SK-N-SH (cell line): ENCODE data around the gene TPST2. TPM values are rescaled to one million over a fixed set of nuclear protein-coding genes. Genes with fewer than 3 reads are reported as not detected.

Experiments
- CTCF ChIA-PET: fragments of 300-600, 350-600 bp; formaldehyde crosslinking; extraction: SDS; loops from one replicate; lab custom pipeline; 2021; lab: Yijun Ruan, JAX
- POLR2A ChIA-PET: fragments of 350-600 bp; sonication (Branson Sonifier 250); formaldehyde crosslinking; extraction: SDS; loops from one replicate; lab custom pipeline; 2020; ENCODE audit warnings: antibody characterized with exemption, inconsistent platforms; lab: Yijun Ruan, JAX
- DNase-seq: peaks from one replicate; pipeline ENCODE4 v3.0.0; 2012
- H2AFZ ChIP-seq: fragments of 200-600 bp; sonication (generic); 2 replicates; pipeline ENCODE4 v1.8.1; 2016; ENCODE audit warnings: antibody characterized with exemption, mild to moderate bottlenecking, low read depth
- H3F3A ChIP-seq: fragments of 200-600 bp; sonication (generic); replicated peaks from 2 replicates; pipeline ENCODE3; 2016; ENCODE audit warnings: antibody characterized with exemption, mild to moderate bottlenecking; ENCODE audit not compliant: insufficient read depth
- H3K27ac ChIP-seq, 2 experiments: fragments of 200-500 bp in 1 of 2; fragments of 200-600 bp in 1 of 2; sonication (Bioruptor generic) in 1 of 2; sonication (generic), shearing (Covaris generic) in 1 of 2; 2 replicates each; pipeline versions ENCODE4 v1.5.1 to v1.6.1; 2014 to 2016; ENCODE audit warnings: low read depth in 2 of 2, inconsistent platforms in 1 of 2, low read length in 1 of 2, mild to moderate bottlenecking in 1 of 2, mixed read lengths in 1 of 2
- H3K27me3 ChIP-seq: fragments of 200-600 bp; sonication (generic), shearing (Covaris generic); 2 replicates; pipeline ENCODE4 v1.6.1; 2016; ENCODE audit warnings: mixed run types; ENCODE audit not compliant: insufficient read depth
- H3K36me3 ChIP-seq, 2 experiments: fragments of 200-500 bp in 1 of 2; fragments of 200-600 bp in 1 of 2; sonication (Bioruptor generic) in 1 of 2; sonication (generic) in 1 of 2; replicated peaks in 1 of 2; 2 replicates each; pipeline versions ENCODE3 to v1.5.1; 2014 to 2016; ENCODE audit warnings: low read length in 1 of 2, mild to moderate bottlenecking in 1 of 2; ENCODE audit not compliant: insufficient read depth in 2 of 2, control insufficient read depth in 1 of 2
- H3K4me1 ChIP-seq, 2 experiments: fragments of 200-500 bp in 1 of 2; fragments of 200-600 bp in 1 of 2; sonication (Bioruptor generic) in 1 of 2; sonication (generic), shearing (Covaris generic) in 1 of 2; 2 replicates each; pipeline versions ENCODE4 v1.5.1 to v1.6.1; 2014 to 2016; ENCODE audit warnings: low read depth in 1 of 2, low read length in 1 of 2, mixed run types in 1 of 2; ENCODE audit not compliant: insufficient read depth in 2 of 2, control insufficient read depth in 1 of 2
- H3K4me2 ChIP-seq: fragments of 200-600 bp; sonication (generic), shearing (Covaris generic); 2 replicates; pipeline ENCODE4 v1.6.1; 2017; ENCODE audit warnings: mixed run types
- H3K4me3 ChIP-seq, 2 experiments: fragments of 200-500 bp in 1 of 2; fragments of 200-600 bp in 1 of 2; sonication (Bioruptor generic) in 1 of 2; sonication (generic), shearing (Covaris generic) in 1 of 2; 2 replicates each; pipeline versions ENCODE4 v1.5.1 to v1.8.1; 2014 to 2016; ENCODE audit warnings: low read depth in 2 of 2, inconsistent platforms in 1 of 2, low read length in 1 of 2, mild to moderate bottlenecking in 1 of 2, mixed read lengths in 1 of 2, moderate library complexity in 1 of 2
- H3K79me2 ChIP-seq: fragments of 200-600 bp; sonication (generic); 2 replicates; pipeline ENCODE4 v1.8.1; 2017; ENCODE audit warnings: mild to moderate bottlenecking; ENCODE audit not compliant: insufficient read depth
- H3K9ac ChIP-seq: fragments of 200-600 bp; sonication (generic); 2 replicates; pipeline ENCODE4 v1.6.1; 2017; ENCODE audit warnings: mixed run types
- H3K9me2 ChIP-seq: fragments of 200-600 bp; sonication (generic); 2 replicates; pipeline ENCODE4 v1.6.1; 2017; ENCODE audit warnings: mixed run types
- H3K9me3 ChIP-seq: fragments of 200-600 bp; sonication (generic); 2 replicates; pipeline ENCODE4 v1.6.1; 2017; ENCODE audit warnings: mixed run types, mild to moderate bottlenecking, moderate library complexity
- H4K20me1 ChIP-seq: fragments of 200-600 bp; sonication (generic); 2 replicates; pipeline ENCODE4 v1.6.1; 2017; ENCODE audit warnings: mild to moderate bottlenecking, mixed run types; ENCODE audit not compliant: insufficient read depth
- CTCF ChIP-seq: fragments of 200-600 bp; sonication (generic); IDR thresholded peaks from 2 replicates; pipeline ENCODE4 v1.6.1; 2017; ENCODE audit warnings: antibody characterized with exemption, mild to moderate bottlenecking, moderate library complexity
- FOSL2 ChIP-seq: IDR thresholded peaks from 2 replicates; pipeline ENCODE4 v1.4.0; 2012; ENCODE audit warnings: low read depth, mild to moderate bottlenecking, moderate library complexity, borderline replicate concordance
- FOXJ3 ChIP-seq: sonication (generic); formaldehyde crosslinking; IDR thresholded peaks from 2 replicates; pipeline ENCODE4 v1.5.1; 2020; ENCODE audit warnings: mild to moderate bottlenecking, missing genetic modification reagents
- FOXM1 ChIP-seq: IDR thresholded peaks from 2 replicates; pipeline ENCODE4 v1.4.0; 2012; ENCODE audit warnings: low read depth, mild to moderate bottlenecking
- GABPA ChIP-seq: IDR thresholded peaks from 2 replicates; pipeline ENCODE4 v1.4.0; 2012; ENCODE audit warnings: low read depth, mild to moderate bottlenecking
- GATA2 ChIP-seq: sonication (generic); formaldehyde crosslinking; IDR thresholded peaks from 2 replicates; pipeline ENCODE4 v1.5.0; 2020; ENCODE audit warnings: mild to moderate bottlenecking, missing genetic modification reagents
- IRF3 ChIP-seq: fragments of 150-350 bp; IDR thresholded peaks from 2 replicates; pipeline ENCODE4 v1.6.1; 2016; ENCODE audit warnings: mild to moderate bottlenecking, low read depth, low read length
- JUND ChIP-seq: IDR thresholded peaks from 2 replicates; pipeline ENCODE4 v1.4.0; 2012
- MAX ChIP-seq: IDR thresholded peaks from 2 replicates; pipeline ENCODE4 v1.4.0; 2012; ENCODE audit warnings: low read depth
- MEF2A ChIP-seq: IDR thresholded peaks from 2 replicates; pipeline ENCODE4 v1.4.0; 2012; ENCODE audit warnings: low read depth, borderline replicate concordance
- MXI1 ChIP-seq: IDR thresholded peaks from 2 replicates; pipeline ENCODE4 v1.6.1; 2012; ENCODE audit warnings: mild to moderate bottlenecking, low read depth, low read length, improper control_type of control experiment
- NRF1 ChIP-seq: IDR thresholded peaks from 2 replicates; pipeline ENCODE4 v1.6.1; 2012; ENCODE audit warnings: low read depth, mild to moderate bottlenecking, low read length
- PBX3 ChIP-seq: IDR thresholded peaks from 2 replicates; pipeline ENCODE4; 2012
- REST ChIP-seq: IDR thresholded peaks from 2 replicates; pipeline ENCODE4 v1.6.1; 2012; ENCODE audit warnings: mild to moderate bottlenecking, low read depth, low read length, moderate library complexity
- RXRA ChIP-seq: IDR thresholded peaks from 2 replicates; pipeline ENCODE4 v1.4.0; 2012; ENCODE audit warnings: low read depth, mild to moderate bottlenecking, borderline replicate concordance
- SIN3A ChIP-seq: IDR thresholded peaks from 2 replicates; pipeline ENCODE4 v1.6.1; 2012; ENCODE audit warnings: low read depth, mild to moderate bottlenecking, low read length, moderate library complexity, borderline replicate concordance
- SMC3 ChIP-seq: IDR thresholded peaks from 2 replicates; pipeline ENCODE4 v1.6.1; 2012; ENCODE audit warnings: low read depth, low read length, improper control_type of control experiment
- TAF1 ChIP-seq: IDR thresholded peaks from 2 replicates; pipeline ENCODE4 v1.6.1; 2012; ENCODE audit warnings: low read depth, mild to moderate bottlenecking, low read length, moderate library complexity, borderline replicate concordance
- TCF12 ChIP-seq: IDR thresholded peaks from 2 replicates; pipeline ENCODE4 v1.4.0; 2012
- TEAD4 ChIP-seq: IDR thresholded peaks from 2 replicates; pipeline ENCODE4 v1.4.0; 2012; ENCODE audit warnings: mild to moderate bottlenecking, borderline replicate concordance; ENCODE audit not compliant: insufficient read depth
- WGBS: methylation state at CpG from one replicate; pipeline ENCODE4 v1.1.6; 2017; ENCODE audit warnings: low lambda C conversion rate; 5-methylcytosine and 5-hydroxymethylcytosine counted together
- polyA plus RNA-seq, 3 experiments: library from polyadenylated mRNA; depleted of rRNA; stranded (reverse); fragments of >200 nt; gene quantifications; 2 replicates each; pipeline ENCODE4 v1.2.3, GENCODE V29; 2012

TPST2 gene
- polyA plus RNA-seq, 1 of the 3 experiments (the other 2 are of a cell fraction): 58.4 TPM

GRCh38 chr22:26496456-26496855 is 93.5 kb downstream of the TPST2 start:
- no peak for TF ChIP-seq TCF12
- TF ChIP-seq MAX: no peak
- TF ChIP-seq TAF1: no peak
- no peak for TF ChIP-seq SIN3A
- TF ChIP-seq SMC3: no peak
- TF ChIP-seq MXI1: no peak
- Histone ChIP-seq H3K4me2 (no peak overlapping the region), H3K79me2 (no peaks in the 10 kb centered on the region), H3K36me3 (peaks cover 64 to 74% of the 10 kb centered on the region in 2 experiments), H4K20me1 (no peaks in the 10 kb centered on the region), H3K27me3 (no peaks in the 10 kb centered on the region), H3F3A (peaks cover 10% of the 10 kb centered on the region), H3K27ac (no peak overlapping the region), H3K4me1 (no peaks in the 10 kb centered on the region), H3K9ac (no peak overlapping the region), H3K9me3 (no peaks in the 10 kb centered on the region), H3K9me2 (no peaks in the 10 kb centered on the region), H3K4me3 (no peak overlapping the region), H2AFZ (no peak overlapping the region)
- DNase-seq: no peak
- CTCF ChIA-PET: no interaction called here
- 94% methylated on average over 4 of the region's 4 CpGs for WGBS
- POLR2A ChIA-PET: no interaction called here

- H3K9ac ChIP-seq: no peak overlapping the region
- TF ChIP-seq FOXJ3 (CRISPR knock-in tag) (no peak), JUND (no peak), NRF1 (no peak), SMC3 (no peak), CTCF (no peak), MAX (no peak), IRF3 (no peak), GATA2 (CRISPR knock-in tag) (no peak), REST (no peak), PBX3 (no peak), FOSL2 (no peak), GABPA (no peak), FOXM1 (no peak), MEF2A (no peak), TEAD4 (no peak), RXRA (no peak)
- TF ChIP-seq, all 33 proteins: peak for 0
- H2AFZ ChIP-seq: no peak overlapping the region
- no peaks in the 10 kb centered on the region for H3K9me2 ChIP-seq
- H3K4me3 ChIP-seq: no peak overlapping the region
- peaks cover 4% of the 10 kb centered on the region; the same call in 1 of the 2 replicates for H3K79me2 ChIP-seq
- peaks cover 7% of the 10 kb centered on the region for H3F3A ChIP-seq
- no peaks in the 10 kb centered on the region for H3K27me3 ChIP-seq
- no peaks in the 10 kb centered on the region for H3K4me1 ChIP-seq
- no peak for DNase-seq
- H3K4me2 ChIP-seq: no peak overlapping the region
- H3K9me3 ChIP-seq: no peaks in the 10 kb centered on the region
- ChIA-PET POLR2A (no interaction called here), CTCF (interaction anchor here (1.0 to 1.4 kb wide), 2 partner anchors 21 to 34 kb away, joined by 3 to 5 read pairs; no protein-coding TSS in a partner anchor)
- no peak overlapping the region for H3K27ac ChIP-seq
- no peaks in the 10 kb centered on the region for H4K20me1 ChIP-seq
- peaks cover 60 to 76% of the 10 kb centered on the region in 2 experiments for H3K36me3 ChIP-seq
Measured at GRCh38 chr22:26494506-26494905, 95.4 kb downstream of the TPST2 start.
